ENCODE measurements around the gene BORCS8. TPM values are rescaled to one million over a fixed set of nuclear protein-coding genes. Genes with fewer than 3 reads are reported as not detected.
A peak's percentile ranks its signal among the peaks of the same experiment; 100 is the strongest.
"Not testable (repeated sequence)": the region's sequence is repeated elsewhere in the genome, so short reads cannot be mapped to it uniquely, and the experiment has no call there.

Gene BORCS8
- total RNA-seq, 2 experiments from 2014 or later = 20.8 to 22.2 TPM

DNA sequence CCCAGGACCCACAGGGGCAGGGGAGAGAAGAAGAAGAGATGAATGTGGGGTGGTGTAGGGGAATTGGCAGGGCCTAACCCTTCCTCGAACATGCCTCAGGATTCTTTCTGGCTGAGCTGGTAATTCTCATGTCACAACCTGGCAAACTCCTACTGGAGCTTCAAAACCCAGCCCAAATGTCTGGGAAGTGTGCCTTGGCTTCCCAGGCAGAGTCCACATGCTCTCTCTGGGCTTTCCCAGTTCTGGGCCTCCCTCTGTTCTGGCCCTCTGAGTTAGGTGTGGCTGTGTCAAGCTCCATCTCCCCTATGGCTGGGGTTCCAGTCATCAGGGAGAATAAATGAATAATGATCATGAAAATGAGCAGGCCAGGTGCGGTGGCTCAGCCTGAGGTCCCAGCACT lies 42.5 kb downstream of the BORCS8 start:
- Mint-ChIP-seq H3K27me3 (no peaks in the 10 kb centered on the region), H3K9me3 (no peaks in the 10 kb centered on the region), H3K36me3 (ENCODE audit: low read depth) (no peaks in the 10 kb centered on the region), H3K4me3 (no peak overlapping the region), H3K4me1 (ENCODE audit: low read depth) (no peaks in the 10 kb centered on the region), H3K27ac (no peak overlapping the region)
- POLR2A ChIA-PET = no interaction called here
- intact Hi-C loops (cut with micrococcal nuclease) = loop anchor here (5.0 kb wide), 1 partner anchor 78 kb away; no protein-coding TSS in a partner anchor
- DNase-seq (no peak), ATAC-seq (no peak)
- TF ChIP-seq, protein P1, sequence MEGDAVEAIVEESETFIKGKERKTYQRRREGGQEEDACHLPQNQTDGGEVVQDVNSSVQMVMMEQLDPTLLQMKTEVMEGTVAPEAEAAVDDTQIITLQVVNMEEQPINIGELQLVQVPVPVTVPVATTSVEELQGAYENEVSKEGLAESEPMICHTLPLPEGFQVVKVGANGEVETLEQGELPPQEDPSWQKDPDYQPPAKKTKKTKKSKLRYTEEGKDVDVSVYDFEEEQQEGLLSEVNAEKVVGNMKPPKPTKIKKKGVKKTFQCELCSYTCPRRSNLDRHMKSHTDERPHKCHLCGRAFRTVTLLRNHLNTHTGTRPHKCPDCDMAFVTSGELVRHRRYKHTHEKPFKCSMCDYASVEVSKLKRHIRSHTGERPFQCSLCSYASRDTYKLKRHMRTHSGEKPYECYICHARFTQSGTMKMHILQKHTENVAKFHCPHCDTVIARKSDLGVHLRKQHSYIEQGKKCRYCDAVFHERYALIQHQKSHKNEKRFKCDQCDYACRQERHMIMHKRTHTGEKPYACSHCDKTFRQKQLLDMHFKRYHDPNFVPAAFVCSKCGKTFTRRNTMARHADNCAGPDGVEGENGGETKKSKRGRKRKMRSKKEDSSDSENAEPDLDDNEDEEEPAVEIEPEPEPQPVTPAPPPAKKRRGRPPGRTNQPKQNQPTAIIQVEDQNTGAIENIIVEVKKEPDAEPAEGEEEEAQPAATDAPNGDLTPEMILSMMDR (IDR thresholded peaks at IDR 0.05) = no peak
- CTCF ChIA-PET = interaction anchor here (0.8 to 1.4 kb wide), 2 partner anchors 9 to 25 kb away, joined by 3 read pairs; no protein-coding TSS in a partner anchor

DNA sequence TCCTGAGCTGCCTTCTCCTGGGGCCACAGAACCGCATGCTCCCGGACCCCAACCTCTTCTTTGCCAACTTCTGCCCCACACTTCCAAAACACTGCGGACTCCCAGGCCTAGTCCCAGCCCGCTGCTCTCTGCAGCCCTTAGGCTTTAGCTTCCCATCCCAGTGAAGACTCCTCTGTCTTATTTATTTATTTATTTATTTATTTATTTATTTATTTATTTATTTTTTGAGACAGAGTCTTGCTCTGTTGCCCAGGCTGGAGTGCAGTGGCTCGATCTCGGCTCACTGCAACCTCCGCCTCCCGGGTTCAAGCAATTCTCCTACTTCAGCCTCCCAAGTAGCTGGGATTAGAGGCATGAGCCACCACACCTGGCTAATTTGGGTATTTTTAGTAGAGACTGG lies 43.4 kb downstream of the BORCS8 start:
- CTCF ChIA-PET = interaction anchor here (1.0 to 4.3 kb wide), 3 partner anchors 9 to 86 kb away, joined by 3 to 49 read pairs (median 21); no protein-coding TSS in a partner anchor
- intact Hi-C loops (cut with micrococcal nuclease) = loop anchor here (5.0 kb wide), 1 partner anchor 79 kb away; no protein-coding TSS in a partner anchor
- H3K27me3 Mint-ChIP-seq; H3K27ac Mint-ChIP-seq; H3K36me3 Mint-ChIP-seq (ENCODE audit: low read depth); H3K4me1 Mint-ChIP-seq (ENCODE audit: low read depth); H3K4me3 Mint-ChIP-seq; DNase-seq; ATAC-seq; H3K9me3 Mint-ChIP-seq: not testable (repeated sequence)
- POLR2A ChIA-PET = interaction anchor here (0.7 kb wide), 1 partner anchor 171 kb away, joined by 3 read pairs; no protein-coding TSS in a partner anchor

DNA sequence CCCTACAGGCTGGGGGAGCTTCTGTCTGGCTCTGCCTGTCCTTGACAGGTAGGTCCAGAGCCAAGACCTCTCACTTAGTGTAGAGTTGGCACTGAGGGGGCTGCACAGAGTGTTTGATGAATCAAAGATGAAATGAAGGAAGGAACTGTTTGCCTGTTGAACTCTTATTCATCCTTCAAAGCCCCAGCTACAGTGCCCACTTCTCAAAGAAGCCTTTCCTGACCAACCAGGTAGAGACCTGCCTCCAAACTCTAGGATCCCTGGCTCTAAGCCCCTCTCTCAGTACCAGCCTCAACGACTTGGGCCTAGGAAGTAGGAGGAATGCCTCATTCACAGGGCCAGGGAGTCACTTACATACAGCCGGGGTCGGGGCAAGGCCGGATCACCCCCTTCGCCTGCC lies 44.6 kb downstream of the BORCS8 start:
- H3K27me3 Mint-ChIP-seq = no peaks in the 10 kb centered on the region
- H3K9me3 Mint-ChIP-seq = no peaks in the 10 kb centered on the region
- no peaks in the 10 kb centered on the region for H3K4me1 Mint-ChIP-seq (ENCODE audit: low read depth)
- POLR2A ChIA-PET = interaction anchor here (0.8 kb wide), 1 partner anchor 9 kb away, joined by 5 read pairs; no protein-coding TSS in a partner anchor
- ATAC-seq (no peak), DNase-seq (no peak)
- H3K36me3 Mint-ChIP-seq (ENCODE audit: low read depth) = no peaks in the 10 kb centered on the region
- intact Hi-C loops (cut with micrococcal nuclease) = loop anchor here (5.0 kb wide), 1 partner anchor 80 kb away; no protein-coding TSS in a partner anchor
- H3K27ac Mint-ChIP-seq = no peak overlapping the region
- CTCF ChIA-PET = interaction anchor here (3.8 to 4.3 kb wide), 2 partner anchors 10 to 28 kb away, joined by 21 to 49 read pairs; no protein-coding TSS in a partner anchor
- TF ChIP-seq, protein P1 (IDR thresholded peaks at IDR 0.05) = no peak
- no peak overlapping the region for H3K4me3 Mint-ChIP-seq

DNA sequence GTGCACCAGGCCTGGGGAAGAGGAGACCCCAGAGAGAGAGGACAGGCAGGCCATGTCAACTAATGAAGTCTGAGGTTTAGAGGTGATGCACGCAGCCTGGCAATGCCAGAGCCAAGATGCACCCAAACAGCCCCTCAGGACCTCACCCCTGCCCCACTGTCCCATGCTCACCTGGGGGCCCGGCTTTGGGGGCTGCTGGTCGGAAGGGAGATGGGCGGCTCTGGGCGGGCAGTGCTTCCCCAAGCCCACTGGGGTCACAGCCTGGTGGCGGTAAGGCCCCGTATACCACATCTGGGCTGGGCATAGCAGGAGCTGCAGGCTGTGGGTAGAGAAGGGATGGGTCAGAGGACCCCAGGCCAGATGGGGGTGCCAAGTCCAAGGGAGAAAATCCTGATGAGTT lies 45.1 kb downstream of the BORCS8 start:
- CTCF ChIA-PET = interaction anchor here (1.4 to 4.3 kb wide), 5 partner anchors 10 to 75 kb away, joined by 3 to 49 read pairs (median 4); no protein-coding TSS in a partner anchor
- TF ChIP-seq, protein P1 (IDR thresholded peaks at IDR 0.05) = no peak
- Mint-ChIP-seq H3K27me3 (no peaks in the 10 kb centered on the region), H3K36me3 (ENCODE audit: low read depth) (no peaks in the 10 kb centered on the region), H3K4me3 (no peak overlapping the region), H3K4me1 (ENCODE audit: low read depth) (no peaks in the 10 kb centered on the region), H3K27ac (no peak overlapping the region), H3K9me3 (no peaks in the 10 kb centered on the region)
- intact Hi-C loops (cut with micrococcal nuclease) = loop anchor here (5.0 kb wide), 1 partner anchor 80 kb away; no protein-coding TSS in a partner anchor
- ATAC-seq (no peak), DNase-seq (no peak)
- POLR2A ChIA-PET = no interaction called here

DNA sequence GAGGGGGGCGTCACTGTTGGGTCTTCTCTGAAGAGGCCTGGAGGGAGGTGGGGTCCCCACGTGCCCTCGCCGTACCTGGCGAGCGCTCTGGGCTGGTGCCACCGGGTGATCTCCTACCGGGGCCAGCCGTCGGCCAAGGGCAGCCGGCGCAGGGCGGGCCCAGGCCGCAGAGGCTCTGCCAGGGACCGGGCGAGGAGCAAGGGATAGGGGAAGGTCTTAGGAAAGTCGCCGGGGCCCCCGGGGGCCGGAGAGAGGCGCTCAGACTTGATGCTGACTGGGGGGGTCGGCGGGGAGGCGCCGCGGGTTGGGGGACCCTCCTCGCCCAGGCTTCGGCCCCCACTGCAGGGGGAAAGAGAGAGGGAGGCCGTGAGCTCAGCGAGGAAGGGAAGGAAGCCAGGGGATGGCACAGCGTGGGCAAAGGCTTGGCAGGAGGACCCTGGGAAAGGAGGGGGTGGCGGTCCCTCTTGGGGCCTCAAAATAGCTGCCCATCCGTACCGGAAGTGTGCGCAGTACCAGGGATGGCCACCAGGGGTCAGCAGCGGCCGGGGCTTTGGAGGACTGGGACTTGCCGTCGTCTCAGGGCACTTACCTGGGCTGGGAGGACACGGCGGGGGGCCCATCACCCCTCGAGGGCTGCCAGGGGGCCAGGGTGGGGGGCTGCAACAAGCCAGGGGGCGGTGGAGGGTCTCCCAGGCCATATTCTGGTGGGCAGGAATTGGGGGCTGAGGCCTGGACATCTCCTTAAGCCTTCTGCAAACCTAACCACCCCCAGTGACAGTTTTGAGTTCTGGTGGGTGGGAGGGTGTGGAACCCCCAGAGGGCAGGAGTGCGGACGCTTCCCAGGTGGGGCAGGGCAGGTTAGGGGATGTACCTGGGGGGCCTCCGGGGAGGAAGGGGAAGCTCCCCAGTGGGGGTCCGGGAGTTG lies 46.0 kb downstream of the BORCS8 start:
- ChIA-PET POLR2A (interaction anchor here (0.9 kb wide), 1 partner anchor 370 kb away, joined by 3 read pairs; the partner anchor contains the start of gene TSSK6), CTCF (interaction anchor here (0.6 to 4.3 kb wide), 23 partner anchors 8 to 370 kb away, joined by 3 to 49 read pairs (median 3); partner anchors contain the start of genes BORCS8, MEF2B, NDUFA13 and RFXANK)
- Mint-ChIP-seq H3K27me3 (no peaks in the 10 kb centered on the region), H3K4me3 (no peak overlapping the region), H3K36me3 (ENCODE audit: low read depth) (no peaks in the 10 kb centered on the region), H3K4me1 (ENCODE audit: low read depth) (no peaks in the 10 kb centered on the region), H3K27ac (no peak overlapping the region), H3K9me3 (no peaks in the 10 kb centered on the region)
- intact Hi-C loops (cut with micrococcal nuclease) = loop anchor here (5.0 kb wide), 1 partner anchor 81 kb away; no protein-coding TSS in a partner anchor
- peak; percentile 98 for ATAC-seq
- TF ChIP-seq, protein P1 (IDR thresholded peaks at IDR 0.05) = peak; percentile 80
- peak; percentile 92 for DNase-seq

Data from activated CD8-positive, alpha-beta T cell treated with anti-CD3 and anti-CD28 coated beads for 36 hours (primary cell).